GM15510 (cell line): ENCODE results near the gene DCLRE1A.

Source experiments
- POLR2A ChIP-seq: IDR thresholded peaks from 3 replicates; pipeline ENCODE4 v1.6.1; 2011; ENCODE audit warnings: borderline replicate concordance; ENCODE audit not compliant: insufficient read length; ENCODE audit errors: extremely low read depth

DCLRE1A gene

DNA sequence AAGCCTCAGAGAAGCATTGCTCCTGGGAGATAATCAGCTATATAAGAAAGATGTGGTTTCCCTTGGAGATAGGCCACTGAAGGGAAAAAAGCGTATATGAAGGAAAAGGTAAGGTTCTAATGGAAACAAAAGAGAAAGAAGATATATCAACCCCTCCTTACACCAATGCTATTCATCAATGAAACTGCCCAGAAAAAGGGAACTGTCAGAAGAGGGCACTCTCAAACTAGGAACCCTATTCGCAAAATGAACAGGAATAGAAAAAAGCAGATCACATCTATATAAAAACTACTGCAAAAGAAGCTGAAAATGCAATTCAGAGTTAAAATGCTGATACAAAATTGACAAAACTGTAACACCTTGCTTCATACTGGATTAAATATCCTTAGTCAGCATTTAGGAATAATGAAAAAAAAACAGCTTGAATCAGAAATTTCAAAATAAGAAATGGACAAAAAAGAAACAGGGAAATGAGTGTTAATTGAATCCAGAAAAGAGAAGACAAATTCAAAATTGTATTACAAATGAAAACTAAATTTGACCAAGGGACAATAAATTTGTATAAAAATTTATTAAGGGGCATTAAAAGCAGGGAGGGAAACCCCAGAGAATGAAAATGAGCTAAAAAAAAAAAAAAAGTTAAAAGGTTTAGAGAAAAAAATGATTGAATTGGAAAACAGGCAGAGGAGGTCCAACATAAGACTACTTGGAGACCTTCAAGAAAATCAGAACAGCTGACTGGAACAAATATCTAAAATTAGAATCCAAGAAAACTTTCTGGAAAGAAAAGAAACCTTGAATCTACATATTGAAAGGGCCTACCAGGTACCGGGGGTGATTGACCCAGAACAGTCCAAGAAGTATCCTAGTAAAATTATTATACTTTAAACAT lies 18.5 kb upstream of the DCLRE1A start:
- no peak for TF ChIP-seq POLR2A

DNA sequence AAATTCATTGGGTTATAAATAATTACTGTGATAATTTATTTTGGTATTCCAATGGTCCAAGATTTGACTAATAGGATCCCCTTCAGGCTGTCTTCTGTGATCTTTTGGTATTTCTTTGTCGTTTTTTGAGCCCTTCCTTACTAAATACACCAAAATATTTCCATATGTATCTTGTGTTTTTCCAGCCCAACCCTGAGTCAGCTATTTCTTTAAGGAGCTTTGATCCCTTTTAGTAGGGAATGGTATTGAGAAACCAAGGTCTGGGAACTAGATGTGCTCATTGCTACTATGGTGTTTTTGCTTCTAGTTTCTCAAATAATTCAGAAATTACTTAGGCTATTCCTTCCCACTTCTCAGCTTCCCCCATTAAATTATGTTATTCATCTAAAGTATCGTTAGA lies 15.9 kb upstream of the DCLRE1A start:
- TF ChIP-seq POLR2A = no peak

DNA sequence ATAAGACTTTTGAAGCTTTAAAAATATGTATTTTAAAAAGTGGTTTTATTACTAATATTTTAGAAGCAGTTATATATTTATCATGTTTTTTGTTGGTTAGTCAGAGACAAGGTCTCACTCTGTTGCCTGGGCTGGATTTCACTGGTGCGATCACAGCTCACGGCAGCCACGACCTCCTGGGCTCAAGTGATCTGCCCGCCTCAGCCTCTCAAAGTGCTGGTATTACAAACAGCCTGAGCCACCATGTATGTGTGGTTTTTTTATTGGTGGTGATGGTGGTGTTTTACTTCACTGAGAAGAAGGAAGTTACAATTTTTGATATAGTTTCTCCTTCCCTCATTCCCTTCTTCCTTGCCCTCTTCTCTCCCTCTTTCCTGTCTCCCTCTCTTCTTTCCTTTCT lies 14.0 kb upstream of the DCLRE1A start:
- no peak for TF ChIP-seq POLR2A

DNA sequence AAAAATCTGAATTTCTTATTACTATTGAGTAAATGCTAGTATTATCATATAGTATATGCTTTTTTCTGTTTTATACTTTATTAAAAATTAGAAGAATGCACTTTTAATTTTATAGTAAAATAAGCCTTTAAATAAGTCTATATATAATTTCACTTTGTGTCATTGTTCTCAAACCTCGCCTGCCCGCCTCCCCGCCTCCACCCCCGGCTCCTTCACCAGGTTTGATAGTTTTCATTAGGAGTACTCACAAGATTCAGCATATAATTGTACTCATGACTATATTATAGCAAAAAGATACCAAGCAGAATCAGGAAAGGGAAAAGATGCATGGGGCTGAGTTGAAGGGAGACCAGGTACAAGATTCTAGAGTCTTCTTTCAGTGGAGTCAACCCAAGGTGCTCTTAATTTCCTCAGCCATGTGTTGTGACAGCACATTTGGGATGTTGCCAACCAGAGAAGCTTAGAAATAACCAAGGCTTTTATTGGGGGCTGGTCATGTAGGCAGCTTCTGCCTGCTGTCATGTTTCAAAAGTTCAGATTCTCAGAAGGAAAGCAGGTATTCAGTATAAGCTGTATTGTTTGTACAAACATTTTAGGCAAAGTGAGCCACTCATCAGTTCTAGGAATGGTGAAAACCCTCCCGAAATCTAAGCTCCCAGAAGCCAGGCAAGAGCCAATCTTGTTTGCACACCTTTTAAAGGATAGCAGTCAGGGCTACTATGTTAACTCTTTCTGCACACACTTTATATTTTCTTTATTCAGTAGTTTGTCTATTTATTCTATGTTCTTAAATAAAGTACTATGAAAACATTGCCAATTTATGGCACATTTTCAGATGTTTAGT lies 12.9 kb upstream of the DCLRE1A start:
- no peak for TF ChIP-seq POLR2A

DNA sequence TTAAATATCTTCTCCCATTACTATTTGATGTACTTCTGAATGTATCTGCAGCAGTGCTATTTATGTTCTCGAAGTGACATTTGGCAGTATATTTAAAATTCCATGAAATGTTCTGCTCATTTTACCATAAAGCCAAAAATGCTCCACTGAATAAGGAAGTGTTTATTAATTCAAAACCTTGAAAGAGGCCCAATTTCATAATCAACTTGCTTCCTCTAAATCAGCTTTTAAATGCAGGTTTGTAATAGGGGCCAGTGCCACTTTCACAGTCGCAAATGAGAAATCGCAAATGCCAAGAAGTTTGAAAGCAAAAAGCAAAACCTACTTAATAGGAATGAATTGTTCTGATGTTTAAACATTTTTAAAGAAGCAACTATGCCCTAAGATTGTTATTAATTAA lies 12.0 kb upstream of the DCLRE1A start:
- no peak for TF ChIP-seq POLR2A

DNA sequence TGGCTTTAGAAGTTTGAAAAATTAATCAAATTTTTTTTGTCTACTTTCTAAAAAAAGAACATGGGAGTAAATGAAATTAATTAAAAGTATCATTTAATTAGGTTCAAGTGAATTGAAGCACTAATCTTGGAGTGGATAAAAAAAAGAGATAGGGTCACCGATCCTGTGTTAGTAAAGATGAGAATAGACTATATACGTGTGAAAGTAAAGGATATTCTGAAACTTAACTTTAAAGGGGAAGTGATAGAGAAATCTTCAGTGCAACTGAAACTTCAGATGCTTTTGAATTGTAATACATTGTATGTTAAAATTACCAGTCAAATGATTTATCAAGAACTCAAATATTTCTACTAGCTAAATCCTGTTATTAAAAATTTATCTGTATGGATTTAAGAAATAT lies 5.4 kb upstream of the DCLRE1A start:
- no peak for TF ChIP-seq POLR2A

DNA sequence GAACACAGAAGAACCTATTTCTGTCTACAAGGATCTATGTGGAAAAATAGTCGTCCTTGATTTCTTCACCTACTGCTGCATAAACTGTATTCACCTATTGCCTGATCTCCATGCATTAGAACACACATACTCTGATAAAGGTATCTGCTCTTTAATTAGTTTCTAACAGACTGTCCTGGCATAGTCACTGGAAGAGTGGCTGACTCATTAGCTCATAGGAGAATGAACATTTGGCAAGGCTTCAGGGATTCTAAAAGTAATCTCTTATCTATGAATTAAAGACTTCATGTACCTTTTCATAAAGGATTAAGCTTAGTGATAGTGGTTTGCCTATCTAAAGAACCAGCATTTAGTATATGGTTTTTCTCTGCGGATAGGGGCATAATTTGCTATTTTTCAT lies 4.7 kb upstream of the DCLRE1A start:
- TF ChIP-seq POLR2A = no peak

DNA sequence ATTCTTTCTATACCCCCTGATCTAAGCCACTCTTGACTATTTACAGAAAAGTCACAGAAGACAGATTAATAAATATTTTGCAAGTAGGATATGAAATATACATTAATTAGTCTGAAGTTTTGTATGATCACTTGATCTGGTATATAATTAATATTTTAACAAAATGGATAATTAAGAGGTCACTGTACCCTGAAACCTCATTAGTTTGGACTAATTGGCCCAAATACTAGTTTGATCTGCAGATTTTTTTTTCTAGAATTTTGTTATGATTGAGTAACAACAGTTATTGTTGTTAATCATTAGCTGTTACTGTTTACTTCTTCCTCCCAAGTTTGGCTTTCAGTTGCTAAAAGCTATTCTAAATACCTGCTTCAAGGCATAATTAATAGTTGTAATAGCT lies 3.3 kb upstream of the DCLRE1A start:
- TF ChIP-seq POLR2A = no peak

DNA sequence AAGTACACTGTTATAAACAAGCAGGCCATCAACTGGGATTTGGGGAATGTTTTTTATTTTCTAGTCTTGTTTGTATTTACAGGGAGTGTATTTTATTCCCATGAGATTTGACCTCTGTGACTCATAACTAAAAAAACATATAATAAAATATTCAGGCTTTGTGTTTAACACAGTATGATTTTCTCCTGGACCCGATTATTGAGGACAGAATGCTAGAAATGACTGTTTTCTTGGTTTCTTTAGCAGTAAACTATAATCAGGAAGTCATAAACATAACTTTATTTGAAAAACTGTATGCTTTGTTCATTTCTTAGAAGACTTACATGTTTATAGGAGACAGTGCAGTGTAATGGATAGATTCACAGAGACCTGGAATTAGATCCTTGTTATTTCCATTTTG lies 2.7 kb upstream of the DCLRE1A start:
- TF ChIP-seq POLR2A = no peak

DNA sequence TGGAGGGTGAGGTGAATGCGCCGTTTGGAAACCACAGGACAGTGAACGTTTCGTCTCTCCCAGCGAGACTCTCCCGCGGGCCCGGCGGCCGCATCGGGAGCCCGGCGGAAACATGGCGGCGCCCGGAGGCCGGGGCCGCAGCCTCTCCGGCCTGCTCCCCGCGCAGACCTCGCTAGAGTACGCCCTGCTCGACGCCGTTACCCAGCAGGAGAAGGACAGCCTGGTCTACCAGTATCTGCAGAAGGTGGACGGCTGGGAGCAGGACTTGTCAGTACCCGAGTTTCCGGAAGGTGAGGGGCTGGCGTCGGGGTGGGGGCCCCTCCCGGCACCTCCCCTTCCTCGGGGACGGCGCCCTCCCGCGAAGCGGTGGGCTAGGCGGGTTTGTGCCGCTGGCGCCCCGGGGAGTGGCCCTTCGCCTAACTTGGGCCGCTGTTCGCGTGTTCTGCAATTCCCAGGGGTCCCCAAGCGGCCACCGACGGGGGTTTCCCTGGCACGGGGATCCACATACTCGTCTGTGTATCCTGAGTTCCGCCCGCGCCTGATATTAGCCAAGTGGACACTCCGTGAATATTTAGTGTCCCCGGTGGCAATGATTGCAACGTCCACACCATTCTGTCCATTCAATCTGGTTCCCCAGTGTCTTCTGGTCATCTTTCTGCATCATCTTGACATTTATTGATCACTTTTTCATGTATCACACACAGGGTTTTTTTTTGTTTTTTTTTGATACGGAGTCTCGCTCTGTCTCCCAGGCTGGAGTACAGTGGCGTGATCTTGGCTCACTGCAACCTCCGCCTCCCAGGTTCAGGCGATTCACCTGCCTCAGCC lies 1.1 kb upstream of the DCLRE1A start:
- TF ChIP-seq POLR2A = peak; percentile 71

DNA sequence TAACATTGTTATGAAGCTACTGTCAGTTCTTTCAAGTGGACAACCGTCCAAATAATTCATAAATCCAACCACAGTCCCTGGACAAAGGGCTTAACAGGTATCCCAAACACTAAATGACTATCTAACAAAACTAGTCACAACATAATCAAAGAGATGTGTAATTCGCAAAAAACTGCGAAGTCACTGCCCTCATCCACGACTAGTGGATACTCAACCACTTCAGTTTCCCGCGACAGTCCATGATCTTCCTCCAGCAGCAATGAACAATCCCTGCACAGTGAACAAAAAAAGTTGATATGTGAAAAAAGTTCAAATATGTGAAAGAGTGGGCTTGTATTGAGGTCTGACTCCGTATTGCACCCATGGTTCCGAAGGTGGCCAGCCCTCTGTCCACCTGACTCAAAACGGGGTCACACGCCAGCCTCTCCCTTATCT lies 287 bp downstream of the DCLRE1A start:
- no peak for TF ChIP-seq POLR2A

DNA sequence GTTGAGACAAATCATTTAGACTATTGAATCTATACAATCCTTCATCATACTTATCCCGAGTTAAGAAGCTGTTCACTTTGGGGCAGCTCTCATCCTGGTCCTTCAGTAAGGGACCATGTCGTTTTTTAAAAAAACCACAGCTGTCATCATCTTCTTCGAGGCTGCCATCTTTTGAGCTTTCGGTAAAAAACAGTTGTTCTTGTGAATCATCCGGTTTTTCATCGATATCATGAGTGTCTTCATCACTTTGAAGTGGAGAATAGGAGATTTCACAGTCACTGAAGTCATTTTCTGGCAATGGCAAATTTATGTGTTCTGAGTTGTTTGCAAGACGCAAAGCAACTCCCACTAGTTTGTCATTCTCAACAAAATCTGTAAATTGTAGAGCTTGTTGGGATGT lies 3.9 kb downstream of the DCLRE1A start:
- no peak for TF ChIP-seq POLR2A

DNA sequence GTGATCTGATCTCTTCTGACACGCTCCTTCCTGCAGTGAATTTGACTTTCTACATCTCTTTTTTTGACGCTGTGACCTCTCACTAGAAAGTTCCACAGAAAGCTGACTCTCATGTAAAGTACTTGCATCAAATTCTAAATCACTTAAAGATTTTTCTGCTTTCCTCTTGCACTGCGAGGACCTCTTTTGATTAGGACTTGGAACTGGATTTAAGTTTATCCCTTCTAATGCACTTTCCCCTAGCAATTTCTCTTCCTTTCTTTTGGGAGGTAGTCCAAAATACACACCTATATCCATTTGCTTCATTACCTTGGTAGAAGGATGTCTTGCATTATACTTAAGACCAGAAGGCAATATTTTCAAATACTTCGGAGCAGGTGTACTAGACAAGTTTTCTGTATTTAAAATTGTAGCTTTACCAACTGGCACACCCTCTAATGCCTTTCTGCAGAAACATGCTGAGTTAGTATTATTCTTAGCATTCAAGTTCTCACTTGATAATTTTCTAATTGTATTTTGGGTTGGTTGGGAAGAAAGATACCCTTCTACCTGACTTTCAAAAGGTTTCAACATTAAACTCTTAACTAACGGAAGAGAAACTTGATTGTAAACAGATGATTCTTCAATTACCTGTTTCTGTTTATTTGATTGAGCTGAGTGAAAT lies 4.6 kb downstream of the DCLRE1A start:
- TF ChIP-seq POLR2A = no peak

DNA sequence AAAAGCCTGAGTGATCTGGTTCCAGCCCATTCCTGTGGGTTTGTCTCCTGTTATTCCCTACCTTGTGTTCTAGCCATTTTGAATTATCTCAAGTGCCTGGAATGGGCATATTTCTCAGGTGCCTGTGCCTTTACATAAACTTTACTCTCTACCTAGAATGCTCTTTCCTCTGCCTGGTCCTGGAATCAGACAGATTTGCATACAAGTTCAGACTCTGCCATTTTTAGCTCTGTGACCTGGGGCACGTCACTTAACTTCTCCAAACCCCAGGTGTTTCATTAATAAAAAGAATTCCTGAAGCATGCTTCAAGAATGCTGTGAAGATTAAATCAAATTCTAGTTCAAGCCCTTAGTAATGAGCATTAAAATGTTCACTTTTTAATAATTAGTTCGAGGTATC lies 7.8 kb downstream of the DCLRE1A start:
- no peak for TF ChIP-seq POLR2A
